HepG2 (cell line): ENCODE measurements around the gene ZFAND2A. TPM values are rescaled to one million over a fixed set of nuclear protein-coding genes. Genes with fewer than 3 reads are reported as not detected.

Source experiments
- ATAC-seq: fragments of 200-7000 bp; cut with Tn5 transposase; 3 replicates; pipeline ENCODE4 v1.9.1; 2020; ENCODE audit warnings: mild to moderate bottlenecking, moderate library complexity
- BruUV-seq: library from RNA; stranded (reverse); fragments of 400-500 nt; replicated peaks from 2 replicates; lab custom pipeline; 2021; lab: Mats Ljungman, UMichigan
- CTCF ChIA-PET: fragments of 300-600 bp; formaldehyde crosslinking; extraction: SDS; loops from one replicate; lab custom pipeline; 2021; ENCODE audit warnings: low total read pairs, inconsistent platforms, low intra/inter-chr PET ratio; lab: Yijun Ruan, JAX
- POLR2A ChIA-PET: fragments of 350-600 bp; sonication (Branson Sonifier 250); formaldehyde crosslinking; loops from one replicate; lab custom pipeline; 2020; ENCODE audit warnings: antibody characterized with exemption, inconsistent platforms; lab: Yijun Ruan, JAX
- DNase-seq: peaks from one replicate; pipeline ENCODE4 v3.0.0-alpha.2; 2015; ENCODE audit warnings: low spot score
- FAIRE-seq: peaks from 3 replicates; lab custom pipeline; 2011; peaks lifted over from hg19 to GRCh38; lab: Jason Lieb, UNC
- H2AFZ ChIP-seq: one replicate; pipeline ENCODE4 v1.6.1; 2011; ENCODE audit warnings: low read length, inconsistent platforms
- H3K27ac ChIP-seq: fragments of 300-600 bp; 3 replicates; pipeline ENCODE4 v1.8.0; 2011; ENCODE audit warnings: mixed run types, mild to moderate bottlenecking, mixed read lengths, low read length, inconsistent platforms; ENCODE audit not compliant: insufficient read depth; ENCODE audit errors: extremely low read length
- H3K27me3 ChIP-seq, 2 experiments: fragments of 200-600 bp in 1 of 2; 2 replicates in 1 of 2; 3 replicates in 1 of 2; pipeline versions ENCODE4 v1.6.0 to v1.8.0; 2011; ENCODE audit warnings: low read length in 2 of 2, mild to moderate bottlenecking in 2 of 2, moderate library complexity in 2 of 2, inconsistent platforms in 1 of 2; ENCODE audit not compliant: insufficient read depth in 2 of 2, control insufficient read depth in 1 of 2
- H3K36me3 ChIP-seq, 2 experiments: fragments of 200-600 bp in 1 of 2; replicated peaks in 1 of 2; 2 replicates in 1 of 2; 3 replicates in 1 of 2; pipeline versions ENCODE4 v1.5.1 to v1.8.0; 2011; ENCODE audit warnings: low read length in 2 of 2, inconsistent platforms in 1 of 2; ENCODE audit not compliant: insufficient read depth in 2 of 2, control insufficient read depth in 1 of 2
- H3K4me1 ChIP-seq: 2 replicates; pipeline ENCODE4 v1.5.1; 2012; ENCODE audit warnings: low read length, inconsistent platforms; ENCODE audit not compliant: insufficient read depth
- H3K4me2 ChIP-seq: 2 replicates; pipeline ENCODE4 v1.6.0; 2011; ENCODE audit warnings: low read depth, low read length, inconsistent platforms
- H3K4me3 ChIP-seq, 3 experiments: fragments of 200-600 bp in 1 of 3; sonication (generic), shearing (Covaris generic) in 1 of 3; replicated peaks in 1 of 3; 2 replicates each; pipeline ENCODE4 v1.5.1; 2011 to 2016; ENCODE audit warnings: low read length in 3 of 3, inconsistent platforms in 2 of 3, low read depth in 2 of 3, mild to moderate bottlenecking in 2 of 3, control low read depth in 1 of 3, mixed read lengths in 1 of 3; ENCODE audit not compliant: insufficient read depth in 1 of 3
- H3K79me2 ChIP-seq: one replicate; pipeline ENCODE4 v1.6.1; 2011; ENCODE audit warnings: low read length, inconsistent platforms; ENCODE audit not compliant: insufficient read depth
- H3K9ac ChIP-seq: 2 replicates; pipeline ENCODE4 v1.6.0; 2011; ENCODE audit warnings: mild to moderate bottlenecking, low read depth, low read length, inconsistent platforms; ENCODE audit not compliant: insufficient read depth
- H3K9me3 ChIP-seq: 2 replicates; pipeline ENCODE4 v1.5.1; 2012; ENCODE audit warnings: mild to moderate bottlenecking, low read length
- H4K20me1 ChIP-seq: 2 replicates; pipeline ENCODE4 v1.6.0; 2011; ENCODE audit warnings: inconsistent platforms, mild to moderate bottlenecking, low read length, moderate library complexity; ENCODE audit not compliant: insufficient read depth
- FOXP1 ChIP-seq, 2 experiments: fragments of 450-650 bp in 1 of 2; IDR thresholded peaks; 2 replicates each; pipeline ENCODE4 v1.6.1; 2017 to 2018; ENCODE audit warnings: antibody characterized with exemption in 1 of 2
- HNF4G ChIP-seq, 2 experiments: sonication (generic) in 1 of 2; formaldehyde crosslinking in 1 of 2; IDR thresholded peaks; 2 replicates each; pipeline versions ENCODE4 v1.4.0 to v1.6.1; 2011 to 2020; ENCODE audit warnings: borderline replicate concordance in 2 of 2, low read depth in 2 of 2, mild to moderate bottlenecking in 2 of 2, low read length in 1 of 2, missing genetic modification reagents in 1 of 2, moderate library complexity in 1 of 2
- KDM2A ChIP-seq: sonication (generic); formaldehyde crosslinking; IDR thresholded peaks from 2 replicates; pipeline ENCODE4 v1.4.0; 2020; ENCODE audit warnings: low read depth, missing genetic modification reagents, borderline replicate concordance
- PRPF4 ChIP-seq: fragments of 200-400 bp; formaldehyde crosslinking; IDR thresholded peaks from 2 replicates; pipeline ENCODE4 v1.6.1; 2016; ENCODE audit warnings: low read length, low read depth; ENCODE audit not compliant: poor library complexity, severe bottlenecking
- SP2 ChIP-seq: sonication (generic); formaldehyde crosslinking; IDR thresholded peaks from 2 replicates; pipeline ENCODE4 v1.5.1; 2020; ENCODE audit warnings: mild to moderate bottlenecking, missing genetic modification reagents
- TEAD2 ChIP-seq: sonication (generic); formaldehyde crosslinking; IDR thresholded peaks from 2 replicates; pipeline ENCODE4 v1.9.0; 2021; ENCODE audit warnings: missing genetic modification reagents
- ZBTB8A ChIP-seq: sonication (generic); formaldehyde crosslinking; IDR thresholded peaks from 2 replicates; pipeline ENCODE4 v1.4.0; 2020; ENCODE audit warnings: mild to moderate bottlenecking, low read depth, missing genetic modification reagents, borderline replicate concordance
- ZNF615 ChIP-seq: sonication (generic); formaldehyde crosslinking; IDR thresholded peaks from 2 replicates; pipeline ENCODE4 v1.5.0; 2020; ENCODE audit warnings: mild to moderate bottlenecking, missing genetic modification reagents, borderline replicate concordance
- ZNF746 ChIP-seq: sonication (generic); formaldehyde crosslinking; IDR thresholded peaks from 2 replicates; pipeline ENCODE4 v1.8.0; 2022; ENCODE audit warnings: mild to moderate bottlenecking, missing genetic modification reagents
- ZSCAN21 ChIP-seq: sonication (generic); formaldehyde crosslinking; IDR thresholded peaks from 2 replicates; pipeline ENCODE4 v1.8.0; 2022; ENCODE audit warnings: mild to moderate bottlenecking, missing genetic modification reagents, moderate library complexity, borderline replicate concordance
- WGBS: methylation state at CpG from one replicate; pipeline ENCODE4 v1.1.6; 2017; ENCODE audit warnings: low lambda C conversion rate; 5-methylcytosine and 5-hydroxymethylcytosine counted together
- in situ Hi-C: cut with HindIII; loops from 2 replicates; pipeline ENCODE4 v1.10.0; 2017; ENCODE audit warnings: low pct_unique_long_range_greater_than_20kb; ENCODE audit not compliant: extremely low pct_ligation_motif_present
- intact Hi-C: fragments of 100-400 bp; cut with micrococcal nuclease; formaldehyde crosslinking; loops from one replicate; pipeline ENCODE4 v1.10.0; 2022; ENCODE audit not compliant: unreplicated experiment
- polyA plus RNA-seq, 8 experiments: library from polyadenylated mRNA; depleted of rRNA in 3 of 8; stranded (reverse) in 7 of 8; unstranded in 1 of 8; fragments of >200 nt; fragmentation: Illumina TruSeq in 4 of 8; extraction: Trizol in 4 of 8; gene quantifications; 2 replicates each; pipeline versions ENCODE4 v1.2.1 to v1.2.3, GENCODE V29; 2011 to 2016; ENCODE audit warnings: low read depth in 4 of 8, missing spikeins in 1 of 8, mixed read lengths in 1 of 8; ENCODE audit not compliant: insufficient read depth in 1 of 8
- total RNA-seq, 5 experiments: library from RNA; depleted of rRNA; stranded (reverse); fragments of >200 nt; fragmentation: Illumina TruSeq; extraction: Trizol; gene quantifications; 2 replicates each; pipeline ENCODE4 v1.2.3, GENCODE V29; 2016; ENCODE audit warnings: low read depth in 1 of 5

The ZFAND2A gene
- total and polyA plus RNA-seq, 2 of the 13 experiments (the other 11 are each of a cell fraction or from before 2014, with no cell fraction given), result 140 to 153 TPM

DNA sequence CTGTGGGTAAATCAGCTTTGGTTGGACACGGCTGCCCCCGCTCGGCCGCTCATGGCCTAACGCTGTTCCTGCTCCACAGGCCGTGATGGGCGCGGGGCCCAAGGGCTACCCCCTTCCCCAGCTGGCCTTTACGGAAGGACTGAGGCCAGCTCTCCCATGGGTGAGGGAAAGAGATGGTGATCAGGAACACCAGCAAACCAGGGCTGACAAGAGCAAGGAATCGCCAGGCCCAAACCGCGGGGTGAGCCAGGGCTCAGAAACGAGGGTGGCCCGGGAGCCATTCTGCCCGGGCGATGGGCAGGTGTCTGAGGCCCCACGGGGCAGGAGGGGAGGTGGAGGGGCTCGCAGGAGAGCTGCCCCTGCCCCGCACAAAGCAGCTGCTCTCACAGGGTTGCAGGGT is 45.5 kb downstream of the ZFAND2A start:
- in situ Hi-C loops, result no loop called here
- no peaks in the 10 kb centered on the region for H3K9me3 ChIP-seq
- peaks cover 11% of the 10 kb centered on the region for H3K79me2 ChIP-seq
- no peak overlapping the region for H3K4me2 ChIP-seq
- no peaks in the 10 kb centered on the region for H4K20me1 ChIP-seq
- no peak for ATAC-seq
- no peaks in the 10 kb centered on the region for H3K4me1 ChIP-seq
- WGBS, result 99% methylated on average over 12 of the region's 19 CpGs
- TF ChIP-seq PRPF4 (no peak), ZNF746 (CRISPR knock-in tag) (no peak), ZSCAN21 (CRISPR knock-in tag) (no peak), FOXP1 (IDR thresholded peaks at IDR 0.05) (no peak), FOXP1 (CRISPR knock-in tag; IDR thresholded peaks at IDR 0.05) (no peak), ZBTB8A (CRISPR knock-in tag) (no peak), SP2 (CRISPR knock-in tag) (no peak), TEAD2 (CRISPR knock-in tag) (no peak), HNF4G (IDR thresholded peaks at IDR 0.05; ENCODE audit: borderline replicate concordance, low read depth, low read length) (no peak), HNF4G (CRISPR knock-in tag; IDR thresholded peaks at IDR 0.05; ENCODE audit: borderline replicate concordance, low read depth) (no peak)
- TF ChIP-seq, all 625 proteins: peak for 0
- DNase-seq, result no peak
- Histone ChIP-seq H3K36me3 (peaks cover 9 to 22% of the 10 kb centered on the region in 2 experiments; a peak in 3 of 5 replicates), H3K9ac (no peak overlapping the region), H3K4me3 (no peak overlapping the region), H3K27ac (no peak overlapping the region), H2AFZ (no peak overlapping the region), H3K27me3 (no peaks in the 10 kb centered on the region)
- POLR2A ChIA-PET, result no interaction called here
- no TSS peak for BruUV-seq
- CTCF ChIA-PET, result no interaction called here
- intact Hi-C loops, result no loop called here
- FAIRE-seq, result no peak

DNA sequence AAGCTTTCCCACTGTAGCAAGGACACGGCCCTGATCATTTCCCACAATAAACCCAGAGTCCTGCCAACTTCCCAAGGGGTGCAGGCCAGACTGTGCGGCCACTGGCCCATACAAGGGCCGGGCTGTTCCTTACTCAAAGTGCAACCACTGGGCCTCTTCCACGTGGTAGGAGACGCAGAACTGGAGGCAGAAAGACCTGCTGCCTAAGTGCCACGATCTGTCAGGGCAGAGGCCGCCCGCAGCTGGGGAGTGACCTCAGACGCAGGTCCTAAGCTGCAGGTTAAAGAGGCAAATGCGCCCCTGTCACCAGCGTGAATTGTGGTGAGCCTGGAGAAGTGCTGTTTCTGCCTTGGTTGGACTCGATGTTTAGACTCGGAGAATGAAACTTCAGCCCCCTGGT is 45.9 kb downstream of the ZFAND2A start:
- POLR2A ChIA-PET, result no interaction called here
- in situ Hi-C loops (no loop called here), intact Hi-C loops (no loop called here)
- ATAC-seq, result no peak
- no peaks in the 10 kb centered on the region for H3K27me3 ChIP-seq
- BruUV-seq, result no TSS peak
- no peaks in the 10 kb centered on the region for H3K4me1 ChIP-seq
- peaks cover 11% of the 10 kb centered on the region for H3K79me2 ChIP-seq
- H3K36me3 ChIP-seq, result peaks cover 9 to 22% of the 10 kb centered on the region in 2 experiments; a peak in 3 of 5 replicates
- H3K9ac ChIP-seq, result no peak overlapping the region
- no peak overlapping the region for H2AFZ ChIP-seq
- no peak overlapping the region for H3K4me3 ChIP-seq
- no peak for DNase-seq
- H3K27ac ChIP-seq, result no peak overlapping the region
- WGBS, result 98% methylated on average over 9 of the region's 13 CpGs
- TF ChIP-seq KDM2A (CRISPR knock-in tag), result no peak
- TF ChIP-seq ZNF615, result no peak
- CTCF ChIA-PET, result no interaction called here
- H4K20me1 ChIP-seq, result no peaks in the 10 kb centered on the region
- FAIRE-seq, result no peak
- H3K9me3 ChIP-seq, result no peaks in the 10 kb centered on the region
- H3K4me2 ChIP-seq, result no peak overlapping the region
